ENCODE results near the gene DIO3.

DIO3 gene

DNA sequence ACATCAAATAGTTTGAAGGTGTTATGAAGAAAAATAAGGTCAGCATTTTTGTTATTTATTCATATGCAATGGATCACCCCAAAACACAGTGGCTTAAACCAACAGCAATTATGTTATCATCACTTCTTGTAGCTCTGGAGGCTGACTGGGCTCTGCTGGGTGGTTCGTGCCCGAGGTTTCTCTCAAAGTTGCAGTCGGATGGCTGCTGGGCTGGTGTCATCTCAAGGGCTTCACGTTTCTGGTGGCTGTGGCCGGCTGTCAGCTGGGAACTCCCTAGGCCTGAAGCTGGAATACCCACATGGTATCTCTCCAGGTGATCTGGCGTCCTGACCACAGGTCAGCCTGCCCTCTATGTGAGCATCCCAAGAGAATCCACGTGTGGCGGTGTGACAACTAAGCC lies 12.0 kb downstream of the DIO3 start:
- Histone ChIP-seq H3K9me3 (ENCODE audit: low read length) (no peaks in the 10 kb centered on the region), H3K4me1 (ENCODE audit: insufficient read depth, low read length, severe bottlenecking) (no peaks in the 10 kb centered on the region), H3K9ac (ENCODE audit: low read length) (no peak overlapping the region), H3K27ac (ENCODE audit: low read depth, low read length, poor library complexity, severe bottlenecking) (no peak overlapping the region), H3K27me3 (ENCODE audit: insufficient read depth, low read length) (0 out of 2 replicates have a peak, but pooled peaks cover 5% of the 10 kb centered on the region), H3K9me2 (ENCODE audit: low read depth, low read length) (no peaks in the 10 kb centered on the region), H3K4me3 (ENCODE audit: low read depth, low read length, poor library complexity, severe bottlenecking) (no peak overlapping the region), H4K20me1 (ENCODE audit: insufficient read depth, low read length) (no peaks in the 10 kb centered on the region), H3K36me3 (ENCODE audit: insufficient read depth, low read length) (no peaks in the 10 kb centered on the region), H3K4me2 (ENCODE audit: low read length) (no peak overlapping the region), H3F3A (ENCODE audit: insufficient read depth, low read length) (no peaks in the 10 kb centered on the region), H3K79me2 (ENCODE audit: insufficient read depth, low read length) (no peaks in the 10 kb centered on the region), H2AFZ (ENCODE audit: low read length) (no peak overlapping the region)
- TF ChIP-seq, protein P1, sequence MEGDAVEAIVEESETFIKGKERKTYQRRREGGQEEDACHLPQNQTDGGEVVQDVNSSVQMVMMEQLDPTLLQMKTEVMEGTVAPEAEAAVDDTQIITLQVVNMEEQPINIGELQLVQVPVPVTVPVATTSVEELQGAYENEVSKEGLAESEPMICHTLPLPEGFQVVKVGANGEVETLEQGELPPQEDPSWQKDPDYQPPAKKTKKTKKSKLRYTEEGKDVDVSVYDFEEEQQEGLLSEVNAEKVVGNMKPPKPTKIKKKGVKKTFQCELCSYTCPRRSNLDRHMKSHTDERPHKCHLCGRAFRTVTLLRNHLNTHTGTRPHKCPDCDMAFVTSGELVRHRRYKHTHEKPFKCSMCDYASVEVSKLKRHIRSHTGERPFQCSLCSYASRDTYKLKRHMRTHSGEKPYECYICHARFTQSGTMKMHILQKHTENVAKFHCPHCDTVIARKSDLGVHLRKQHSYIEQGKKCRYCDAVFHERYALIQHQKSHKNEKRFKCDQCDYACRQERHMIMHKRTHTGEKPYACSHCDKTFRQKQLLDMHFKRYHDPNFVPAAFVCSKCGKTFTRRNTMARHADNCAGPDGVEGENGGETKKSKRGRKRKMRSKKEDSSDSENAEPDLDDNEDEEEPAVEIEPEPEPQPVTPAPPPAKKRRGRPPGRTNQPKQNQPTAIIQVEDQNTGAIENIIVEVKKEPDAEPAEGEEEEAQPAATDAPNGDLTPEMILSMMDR (IDR thresholded peaks at IDR 0.05; ENCODE audit: low read length): no peak
- no peak for TF ChIP-seq EZH2 (IDR thresholded peaks at IDR 0.05; ENCODE audit: borderline replicate concordance, low read length)

DNA sequence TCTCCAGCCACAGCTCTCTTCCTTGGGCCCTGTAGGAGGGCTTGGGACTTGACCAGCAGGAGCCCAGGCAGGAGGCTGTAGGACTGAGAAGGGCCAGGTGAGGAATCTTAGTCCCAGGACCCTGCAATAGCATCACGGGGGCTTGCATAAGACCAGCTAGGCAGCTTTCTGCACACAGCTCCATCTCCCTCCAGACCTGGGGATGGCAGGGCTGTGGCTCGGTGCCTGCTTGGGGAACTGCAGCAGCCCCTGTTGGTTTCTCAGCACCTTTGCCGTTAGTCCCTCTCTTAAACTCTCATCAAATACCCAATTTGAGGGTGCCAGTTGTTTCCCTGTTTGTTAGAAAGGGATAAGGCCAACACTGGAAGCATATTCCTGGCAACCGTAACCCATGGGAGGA lies 14.3 kb downstream of the DIO3 start:
- Histone ChIP-seq H3K9me2 (ENCODE audit: low read depth, low read length) (no peaks in the 10 kb centered on the region), H3K4me3 (ENCODE audit: low read depth, low read length, poor library complexity, severe bottlenecking) (no peak overlapping the region), H3K9ac (ENCODE audit: low read length) (no peak overlapping the region), H3K27me3 (ENCODE audit: insufficient read depth, low read length) (0 out of 2 replicates have a peak, but pooled peaks cover 5% of the 10 kb centered on the region), H3F3A (ENCODE audit: insufficient read depth, low read length) (no peaks in the 10 kb centered on the region), H3K9me3 (ENCODE audit: low read length) (no peaks in the 10 kb centered on the region), H3K79me2 (ENCODE audit: insufficient read depth, low read length) (no peaks in the 10 kb centered on the region), H3K27ac (ENCODE audit: low read depth, low read length, poor library complexity, severe bottlenecking) (no peak overlapping the region), H3K4me1 (ENCODE audit: insufficient read depth, low read length, severe bottlenecking) (no peaks in the 10 kb centered on the region), H3K4me2 (ENCODE audit: low read length) (no peak overlapping the region), H3K36me3 (ENCODE audit: insufficient read depth, low read length) (no peaks in the 10 kb centered on the region), H2AFZ (ENCODE audit: low read length) (no peak overlapping the region), H4K20me1 (ENCODE audit: insufficient read depth, low read length) (no peaks in the 10 kb centered on the region)
- TF ChIP-seq, protein P1 (IDR thresholded peaks at IDR 0.05; ENCODE audit: low read length): no peak
- TF ChIP-seq EZH2 (IDR thresholded peaks at IDR 0.05; ENCODE audit: borderline replicate concordance, low read length): no peak

DNA sequence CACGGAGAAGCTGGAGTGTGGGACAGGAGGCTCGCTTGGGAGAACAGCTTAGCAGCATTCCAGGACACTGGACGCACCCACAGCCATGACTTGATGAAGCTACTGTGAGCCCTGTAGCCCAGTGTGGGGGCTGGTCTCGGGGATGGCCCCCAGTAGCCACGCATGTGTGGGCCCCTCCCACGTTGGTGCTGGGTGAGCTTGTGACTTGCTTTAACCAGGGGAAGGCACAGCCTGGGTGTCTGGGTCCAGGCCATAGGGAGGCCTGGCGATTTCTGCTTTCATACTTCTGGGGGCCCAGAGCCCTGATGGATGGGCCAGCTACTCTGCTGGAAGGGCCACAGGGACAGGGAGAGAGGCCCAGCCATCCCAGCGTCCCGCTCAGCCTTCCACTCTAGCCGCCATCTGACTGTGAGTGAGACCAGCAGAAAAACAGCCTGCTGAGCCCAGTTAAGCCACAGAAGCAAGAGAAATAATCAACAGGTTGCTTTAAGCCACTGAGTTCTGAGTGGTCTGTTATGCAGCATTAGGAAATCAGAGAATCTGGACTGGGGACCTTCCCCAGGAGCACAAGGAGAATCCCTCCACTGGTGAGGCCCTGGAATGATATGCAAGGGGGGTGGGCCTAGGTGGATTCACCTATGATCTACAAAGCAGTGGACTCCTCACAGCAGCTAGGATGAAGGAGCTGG lies 16.1 kb downstream of the DIO3 start:
- Histone ChIP-seq H3K4me2 (ENCODE audit: low read length) (no peak overlapping the region), H3K79me2 (ENCODE audit: insufficient read depth, low read length) (no peaks in the 10 kb centered on the region), H3K9ac (ENCODE audit: low read length) (no peak overlapping the region), H3K27ac (ENCODE audit: low read depth, low read length, poor library complexity, severe bottlenecking) (no peak overlapping the region), H3K4me1 (ENCODE audit: insufficient read depth, low read length, severe bottlenecking) (no peaks in the 10 kb centered on the region), H3K27me3 (ENCODE audit: insufficient read depth, low read length) (no peaks in the 10 kb centered on the region), H3K9me2 (ENCODE audit: low read depth, low read length) (no peaks in the 10 kb centered on the region), H3K9me3 (ENCODE audit: low read length) (no peaks in the 10 kb centered on the region), H2AFZ (ENCODE audit: low read length) (no peak overlapping the region), H4K20me1 (ENCODE audit: insufficient read depth, low read length) (no peaks in the 10 kb centered on the region), H3K4me3 (ENCODE audit: low read depth, low read length, poor library complexity, severe bottlenecking) (no peak overlapping the region), H3F3A (ENCODE audit: insufficient read depth, low read length) (no peaks in the 10 kb centered on the region), H3K36me3 (ENCODE audit: insufficient read depth, low read length) (no peaks in the 10 kb centered on the region)
- TF ChIP-seq EZH2 (IDR thresholded peaks at IDR 0.05; ENCODE audit: borderline replicate concordance, low read length): no peak
- TF ChIP-seq, protein P1 (IDR thresholded peaks at IDR 0.05; ENCODE audit: low read length): no peak
